C4-2B (cell line): ENCODE data around the gene FMNL2.

ENCODE experiments used
- CTCF ChIP-seq: fragments of 450-650 bp; conservative IDR thresholded peaks from 2 replicates; pipeline ENCODE4 v1.5.1; 2017; ENCODE audit warnings: mild to moderate bottlenecking
- ZFX ChIP-seq: fragments of 450-650 bp; IDR thresholded peaks from 2 replicates; pipeline ENCODE4 v1.6.1; 2017

GRCh38 chr2:152433289-152433688 lies 98.3 kb downstream of the FMNL2 start:
- TF ChIP-seq CTCF = no peak
- TF ChIP-seq ZFX = no peak
